Left lung (tissue), 10 donors: ENCODE measurements around the gene PSMB2. TPM values are rescaled to one million over a fixed set of nuclear protein-coding genes. Genes with fewer than 3 reads are reported as not detected.

Experiments
- ATAC-seq: fragments of 200-7000 bp; cut with Tn5 transposase; one replicate; pipeline ENCODE4 v1.9.1; 2020; ENCODE audit warnings: moderate library complexity
- DNase-seq, 4 donors: peaks; one replicate each; pipeline ENCODE4 v3.0.0-alpha.2; 2013 to 2020
- H3K27ac ChIP-seq, 2 donors: fragments of 200-600 bp; sonication (generic) in 1 of 2; one replicate each; pipeline versions ENCODE4 v1.5.0 to v1.8.0; 2020 to 2021
- H3K27me3 ChIP-seq, 2 donors: fragments of 200-600 bp; sonication (generic) in 1 of 2; one replicate each; pipeline versions ENCODE4 v1.5.0 to v1.8.0; 2020 to 2021
- H3K36me3 ChIP-seq, 2 donors: fragments of 200-600 bp; sonication (generic) in 1 of 2; one replicate each; pipeline versions ENCODE4 v1.5.0 to v1.8.0; 2020 to 2021
- H3K4me1 ChIP-seq, 2 donors: fragments of 200-600 bp; one replicate each; pipeline ENCODE4 v1.8.0; 2021
- H3K4me3 ChIP-seq, 2 donors: fragments of 200-600 bp; sonication (generic) in 1 of 2; one replicate each; pipeline versions ENCODE4 v1.5.0 to v1.8.0; 2020 to 2021; ENCODE audit warnings: mild to moderate bottlenecking in 1 of 2
- H3K9me3 ChIP-seq, 2 donors: fragments of 200-600 bp; sonication (generic) in 1 of 2; one replicate each; pipeline versions ENCODE4 v1.5.0 to v1.8.0; 2020 to 2021
- intact Hi-C, 2 donors: fragments of 100-400 bp; cut with DNase I; formaldehyde crosslinking; loops; one replicate each; pipeline versions ENCODE4 v1.11.2 to v1.14.2; 2022
- polyA plus RNA-seq, 6 donors: library from polyadenylated mRNA; unstranded; fragments of 120-200 nt; gene quantifications; one replicate each; pipeline ENCODE4 v1.2.1, GENCODE V29; 2013; ENCODE audit not compliant: insufficient read length in 6 of 6
- total RNA-seq, 2 donors: library from RNA; stranded (reverse); fragmentation: NEBNext Ultra II Directional; extraction: Animal tissue kit (Norgen Biotek cat#: 25700); gene quantifications; one replicate each; pipeline ENCODE4 v1.2.1, GENCODE V29; 2021
- TF ChIP-seq, protein P1 (sequence below), 2 donors: fragments of 200-600 bp; sonication (generic) in 1 of 2; IDR thresholded peaks; one replicate each; pipeline versions ENCODE4 v1.5.0 to v1.8.0; 2021; ENCODE audit warnings: antibody characterized with exemption in 2 of 2
- donor health status: DM: no; HTN: yes; CAD: no.
- donor health status: DM: no; HTN: no; CAD: no.

The PSMB2 gene
- total and polyA plus RNA-seq, 8 donors, result 48.4 to 80.2 (median 70.7) TPM

DNA sequence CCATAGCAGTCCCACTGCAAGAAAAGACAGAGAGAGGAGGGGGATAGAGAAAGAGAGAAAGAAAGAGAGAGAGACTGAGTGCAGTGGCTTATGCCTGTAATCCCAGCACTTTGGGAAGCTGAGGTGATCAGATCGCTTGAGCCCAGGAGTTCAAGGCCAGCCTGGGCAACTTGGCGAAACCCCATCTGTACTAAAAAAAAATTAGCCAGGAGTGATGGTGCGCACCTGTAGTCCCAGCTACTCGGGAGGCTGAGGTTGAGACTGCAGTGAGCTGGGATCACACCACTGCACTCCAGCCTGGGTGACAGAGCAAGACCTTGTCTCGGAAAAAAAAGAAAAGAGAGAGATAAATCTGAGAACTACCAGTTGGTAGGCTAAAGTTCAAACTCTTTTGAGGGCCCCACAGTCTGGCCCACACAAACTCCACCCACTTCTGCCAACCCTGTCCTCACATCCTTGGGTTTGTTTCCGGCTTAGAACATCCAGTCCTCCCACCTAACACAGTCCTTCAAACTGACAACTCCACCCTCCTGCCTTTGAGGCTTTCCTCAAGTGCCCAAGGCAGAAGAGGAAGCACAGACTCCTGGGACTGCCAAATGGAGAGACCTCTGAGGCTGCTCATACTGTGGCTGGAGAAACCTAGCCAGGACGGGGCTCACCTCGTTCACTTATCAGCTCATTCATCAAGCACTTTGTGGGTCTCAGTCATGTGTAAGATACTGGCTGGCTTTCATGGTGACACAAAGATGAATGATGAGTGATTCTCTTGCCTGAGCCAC is 48.1 kb downstream of the PSMB2 start:
- Histone ChIP-seq H3K36me3 (peaks cover 0 to 22% of the 10 kb centered on the region in 2 donors), H3K4me1 (no peaks in the 10 kb centered on the region), H3K27me3 (no peaks in the 10 kb centered on the region), H3K4me3 (no peak overlapping the region), H3K9me3 (no peaks in the 10 kb centered on the region), H3K27ac (no peak overlapping the region)
- TF ChIP-seq, protein P1, sequence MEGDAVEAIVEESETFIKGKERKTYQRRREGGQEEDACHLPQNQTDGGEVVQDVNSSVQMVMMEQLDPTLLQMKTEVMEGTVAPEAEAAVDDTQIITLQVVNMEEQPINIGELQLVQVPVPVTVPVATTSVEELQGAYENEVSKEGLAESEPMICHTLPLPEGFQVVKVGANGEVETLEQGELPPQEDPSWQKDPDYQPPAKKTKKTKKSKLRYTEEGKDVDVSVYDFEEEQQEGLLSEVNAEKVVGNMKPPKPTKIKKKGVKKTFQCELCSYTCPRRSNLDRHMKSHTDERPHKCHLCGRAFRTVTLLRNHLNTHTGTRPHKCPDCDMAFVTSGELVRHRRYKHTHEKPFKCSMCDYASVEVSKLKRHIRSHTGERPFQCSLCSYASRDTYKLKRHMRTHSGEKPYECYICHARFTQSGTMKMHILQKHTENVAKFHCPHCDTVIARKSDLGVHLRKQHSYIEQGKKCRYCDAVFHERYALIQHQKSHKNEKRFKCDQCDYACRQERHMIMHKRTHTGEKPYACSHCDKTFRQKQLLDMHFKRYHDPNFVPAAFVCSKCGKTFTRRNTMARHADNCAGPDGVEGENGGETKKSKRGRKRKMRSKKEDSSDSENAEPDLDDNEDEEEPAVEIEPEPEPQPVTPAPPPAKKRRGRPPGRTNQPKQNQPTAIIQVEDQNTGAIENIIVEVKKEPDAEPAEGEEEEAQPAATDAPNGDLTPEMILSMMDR (IDR thresholded peaks at IDR 0.05), result no peak
- intact Hi-C loops, result no loop called here
- peak; percentile 65 for ATAC-seq
- DNase-seq, result no peak

DNA sequence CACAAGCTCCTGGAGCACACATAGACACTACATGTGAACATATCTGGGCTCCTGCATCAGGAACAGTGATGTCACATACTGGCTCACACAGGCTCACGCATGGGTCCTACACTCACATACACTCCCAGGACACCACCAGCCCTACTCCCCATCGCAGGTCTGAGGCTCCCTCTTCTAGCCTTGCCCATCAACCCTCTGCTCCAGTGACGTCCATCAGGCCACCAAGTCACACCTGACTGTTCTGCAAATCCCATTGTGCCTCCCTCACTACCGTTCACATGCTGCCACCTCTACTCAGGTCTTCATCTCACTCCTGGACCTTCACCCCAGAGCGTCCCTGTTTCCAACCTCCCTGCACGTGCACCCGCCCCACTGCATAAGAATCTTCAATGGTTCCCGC is 50.1 kb downstream of the PSMB2 start:
- ATAC-seq (no peak), DNase-seq (no peak)
- Histone ChIP-seq H3K36me3 (peaks cover 0 to 22% of the 10 kb centered on the region in 2 donors), H3K4me1 (no peaks in the 10 kb centered on the region), H3K27me3 (no peaks in the 10 kb centered on the region), H3K9me3 (no peaks in the 10 kb centered on the region), H3K27ac (no peak overlapping the region), H3K4me3 (no peak overlapping the region)
- TF ChIP-seq, protein P1 (IDR thresholded peaks at IDR 0.05), result no peak
- intact Hi-C loops, result no loop called here

DNA sequence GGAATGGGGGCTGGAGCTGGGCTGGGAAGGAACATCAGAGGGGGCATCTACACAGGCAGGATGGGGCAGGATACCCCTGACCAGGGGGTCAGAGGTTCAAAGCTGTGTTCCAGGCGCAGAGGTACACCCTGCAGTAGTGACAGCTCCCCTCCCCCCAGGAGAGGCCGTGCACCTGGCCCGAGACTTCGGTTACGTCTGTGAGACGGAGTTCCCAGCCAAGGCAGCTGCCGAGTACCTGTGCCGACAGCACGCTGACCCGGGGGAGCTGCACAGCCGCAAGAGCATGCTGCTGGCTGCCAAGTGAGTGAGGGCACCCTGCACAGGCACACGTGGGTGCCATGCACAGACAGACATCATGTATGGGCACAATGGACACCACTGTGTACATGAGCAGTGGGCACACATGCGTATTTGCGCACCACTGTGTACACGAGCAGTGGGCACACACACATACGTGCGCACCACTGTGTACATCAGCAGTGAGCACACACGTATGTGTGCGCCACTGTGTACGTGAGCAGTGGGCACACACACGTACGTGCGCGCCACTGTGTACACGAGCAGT is 50.8 kb downstream of the PSMB2 start:
- no peaks in the 10 kb centered on the region for H3K27me3 ChIP-seq
- ATAC-seq, result no peak
- DNase-seq, result no peak
- TF ChIP-seq, protein P1 (IDR thresholded peaks at IDR 0.05), result no peak
- intact Hi-C loops, result no loop called here
- H3K4me1 ChIP-seq, result no peaks in the 10 kb centered on the region
- H3K36me3 ChIP-seq, result peaks cover 0 to 18% of the 10 kb centered on the region in 2 donors
- no peak overlapping the region for H3K27ac ChIP-seq
- H3K9me3 ChIP-seq, result no peaks in the 10 kb centered on the region
- H3K4me3 ChIP-seq, result no peak overlapping the region

DNA sequence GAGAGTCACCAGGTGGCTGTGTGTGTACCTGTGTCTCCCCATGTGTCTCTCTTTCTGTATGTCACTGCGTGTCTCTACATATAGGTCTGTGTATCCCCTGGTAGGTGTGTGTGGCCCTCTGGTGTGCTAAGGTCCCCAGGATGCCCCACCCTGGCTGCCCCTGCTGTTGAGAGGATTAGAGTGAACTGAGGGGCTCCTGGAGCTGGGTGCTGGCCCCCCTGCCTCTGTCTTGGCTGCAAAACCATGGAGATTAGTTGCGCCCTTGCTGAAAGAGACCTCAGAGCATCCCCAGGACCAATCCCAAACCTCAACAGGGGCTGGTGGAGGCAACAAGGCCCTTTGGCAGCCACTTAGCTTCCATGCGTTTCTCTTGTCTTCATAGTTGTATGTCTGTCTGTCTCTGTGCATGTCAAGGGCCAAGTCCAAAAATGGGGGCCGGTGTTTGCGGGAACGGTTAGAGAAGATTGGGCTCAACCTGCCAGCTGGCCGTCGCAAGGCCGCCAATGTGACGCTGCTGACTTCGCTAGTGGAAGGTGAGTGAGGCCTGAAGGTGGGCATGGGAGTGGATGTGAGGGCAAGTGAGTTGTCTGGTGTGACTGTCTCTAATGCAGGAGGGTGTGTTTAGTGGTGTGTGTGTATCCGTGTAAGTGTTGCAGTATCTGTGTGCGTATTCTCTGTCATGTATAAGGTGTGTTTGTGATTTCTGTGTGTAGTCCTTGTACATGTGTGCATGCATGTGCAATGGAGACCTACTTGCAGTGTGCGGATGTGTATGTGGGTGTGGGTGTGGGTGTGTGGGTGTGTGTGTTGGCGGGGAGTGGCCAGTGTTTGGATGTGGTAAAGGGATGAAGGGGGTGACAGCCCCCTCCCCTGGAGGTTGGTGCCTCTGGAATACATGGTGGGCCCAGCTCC is 51.6 kb downstream of the PSMB2 start:
- intact Hi-C loops, result no loop called here
- Histone ChIP-seq H3K4me3 (no peak overlapping the region), H3K27ac (no peak overlapping the region), H3K9me3 (no peaks in the 10 kb centered on the region), H3K27me3 (no peaks in the 10 kb centered on the region), H3K36me3 (peaks cover 0 to 16% of the 10 kb centered on the region in 2 donors), H3K4me1 (no peaks in the 10 kb centered on the region)
- TF ChIP-seq, protein P1 (IDR thresholded peaks at IDR 0.05), result no peak
- ATAC-seq (no peak), DNase-seq (no peak)
